WTC11 (cell line): ENCODE data around the gene BMPR2. TPM values are rescaled to one million over a fixed set of nuclear protein-coding genes. Genes with fewer than 3 reads are reported as not detected.
A peak's percentile ranks its signal among the peaks of the same experiment; 100 is the strongest.

Source experiments
- ATAC-seq: fragments of 200-7000 bp; cut with Tn5 transposase; 2 replicates; pipeline ENCODE4 v1.10.0; 2021; ENCODE audit warnings: mild to moderate bottlenecking, moderate library complexity
- CTCF ChIA-PET: fragments of 300-600 bp; sonication (Branson Sonifier 250); formaldehyde crosslinking; loops from one replicate; lab custom pipeline; 2021; ENCODE audit warnings: antibody characterized with exemption; lab: Charles Lee
- POLR2A ChIA-PET: fragments of 350-600 bp; sonication (Branson Sonifier 250); formaldehyde crosslinking; loops from one replicate; lab custom pipeline; 2021; ENCODE audit warnings: antibody characterized with exemption; lab: Charles Lee
- DNase-seq: peaks from one replicate; pipeline ENCODE4 v3.0.0; 2021; ENCODE audit warnings: low spot score
- H3K27ac Mint-ChIP-seq: 2 replicates; pipeline ENCODE4 v1.8.0; 2021; ENCODE audit warnings: mixed read lengths
- H3K27me3 Mint-ChIP-seq: 2 replicates; pipeline ENCODE4 v1.8.0; 2021; ENCODE audit warnings: low read depth, mild to moderate bottlenecking, moderate library complexity, mixed read lengths
- H3K36me3 Mint-ChIP-seq: 2 replicates; pipeline ENCODE4 v1.8.0; 2021; ENCODE audit warnings: mixed read lengths
- H3K4me1 Mint-ChIP-seq: 2 replicates; pipeline ENCODE4 v1.8.0; 2022; ENCODE audit warnings: mixed read lengths
- H3K4me3 Mint-ChIP-seq: 2 replicates; pipeline ENCODE4 v1.8.0; 2021; ENCODE audit warnings: mild to moderate bottlenecking, moderate library complexity, mixed read lengths
- H3K9me3 Mint-ChIP-seq: 2 replicates; pipeline ENCODE4 v1.8.0; 2021; ENCODE audit warnings: mixed read lengths
- CBFB ChIP-seq: sonication (generic); formaldehyde crosslinking; IDR thresholded peaks from 2 replicates; pipeline ENCODE4 v1.8.1; 2022; ENCODE audit warnings: mild to moderate bottlenecking, low read depth, missing genetic modification reagents
- EMX1 ChIP-seq: fragments of 250-450 bp; sonication (Bioruptor Pico); IDR thresholded peaks from 2 replicates; pipeline ENCODE4 v1.8.0; 2021; ENCODE audit warnings: mild to moderate bottlenecking
- ETV6 ChIP-seq: sonication (generic); formaldehyde crosslinking; IDR thresholded peaks from 2 replicates; pipeline ENCODE4 v1.8.1; 2022; ENCODE audit warnings: mild to moderate bottlenecking, missing genetic modification reagents
- OVOL2 ChIP-seq: fragments of 250-450 bp; sonication (Bioruptor Pico); IDR thresholded peaks from 2 replicates; pipeline ENCODE4 v1.9.0; 2021; ENCODE audit warnings: mild to moderate bottlenecking, borderline replicate concordance
- RELA ChIP-seq: sonication (generic); formaldehyde crosslinking; IDR thresholded peaks from 2 replicates; pipeline ENCODE4 v1.8.1; 2022; ENCODE audit warnings: missing genetic modification reagents, mild to moderate bottlenecking, borderline replicate concordance
- ZNF219 ChIP-seq: sonication (generic); formaldehyde crosslinking; IDR thresholded peaks from 2 replicates; pipeline ENCODE4 v1.8.0; 2023; ENCODE audit warnings: missing genetic modification reagents, mild to moderate bottlenecking, borderline replicate concordance
- ZNF232 ChIP-seq: sonication (generic); formaldehyde crosslinking; IDR thresholded peaks from 2 replicates; pipeline ENCODE4 v1.8.0; 2022; ENCODE audit warnings: mild to moderate bottlenecking, missing genetic modification reagents
- total RNA-seq: library from RNA; stranded (reverse); gene quantifications from 3 replicates; pipeline ENCODE4 v1.2.3, GENCODE V29; 2021
- TF ChIP-seq, protein P1 (sequence below): sonication (generic); formaldehyde crosslinking; IDR thresholded peaks from 2 replicates; pipeline ENCODE4 v1.8.1; 2022; ENCODE audit warnings: low read depth, mild to moderate bottlenecking, moderate library complexity, missing genetic modification reagents, borderline replicate concordance
- TF ChIP-seq, protein P2 (sequence below): sonication (generic); formaldehyde crosslinking; IDR thresholded peaks from 2 replicates; pipeline ENCODE4 v1.8.1; 2023; ENCODE audit warnings: mild to moderate bottlenecking, missing genetic modification reagents, moderate library complexity
- TF ChIP-seq, protein P3 (sequence below): sonication (generic); formaldehyde crosslinking; IDR thresholded peaks from 2 replicates; pipeline ENCODE4 v1.8.0; 2023; ENCODE audit warnings: missing genetic modification reagents, mild to moderate bottlenecking, borderline replicate concordance
- TF ChIP-seq, protein P4 (sequence below): fragments of 250-450 bp; sonication (Bioruptor Pico); IDR thresholded peaks from 2 replicates; pipeline ENCODE4 v1.9.0; 2021; ENCODE audit warnings: mild to moderate bottlenecking, borderline replicate concordance
- TF ChIP-seq, protein P5 (sequence below): fragments of 250-450 bp; sonication (Bioruptor Pico); IDR thresholded peaks from 2 replicates; pipeline ENCODE4 v2.1.2; 2022; ENCODE audit warnings: mild to moderate bottlenecking, moderate library complexity
- TF ChIP-seq, protein P6 (sequence below): sonication (generic); formaldehyde crosslinking; IDR thresholded peaks from 2 replicates; pipeline ENCODE4 v1.8.0; 2022; ENCODE audit warnings: mild to moderate bottlenecking, missing genetic modification reagents

The BMPR2 gene
- total RNA-seq, 1 experiment from 2014 or later: 22.1 TPM

DNA sequence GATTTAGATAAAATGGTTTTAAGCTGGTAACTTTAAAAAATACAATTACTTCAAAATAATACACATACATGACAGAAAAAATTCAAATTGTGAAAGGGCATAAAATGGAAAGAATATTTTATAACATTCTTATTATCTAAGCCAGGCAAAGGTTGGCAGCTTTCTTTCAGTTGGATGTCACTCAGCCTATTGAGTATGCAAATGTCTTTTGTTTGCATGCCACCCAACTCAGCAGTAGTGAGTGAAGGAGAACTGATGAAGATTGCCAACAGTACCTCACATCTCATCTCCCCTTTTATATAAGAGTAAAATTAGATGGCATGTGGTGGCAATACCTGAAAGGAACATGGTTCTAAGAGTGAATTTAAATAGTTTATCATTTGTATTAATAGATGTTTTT is 24.8 kb downstream of the BMPR2 start (continued):
- TF ChIP-seq, protein P1, sequence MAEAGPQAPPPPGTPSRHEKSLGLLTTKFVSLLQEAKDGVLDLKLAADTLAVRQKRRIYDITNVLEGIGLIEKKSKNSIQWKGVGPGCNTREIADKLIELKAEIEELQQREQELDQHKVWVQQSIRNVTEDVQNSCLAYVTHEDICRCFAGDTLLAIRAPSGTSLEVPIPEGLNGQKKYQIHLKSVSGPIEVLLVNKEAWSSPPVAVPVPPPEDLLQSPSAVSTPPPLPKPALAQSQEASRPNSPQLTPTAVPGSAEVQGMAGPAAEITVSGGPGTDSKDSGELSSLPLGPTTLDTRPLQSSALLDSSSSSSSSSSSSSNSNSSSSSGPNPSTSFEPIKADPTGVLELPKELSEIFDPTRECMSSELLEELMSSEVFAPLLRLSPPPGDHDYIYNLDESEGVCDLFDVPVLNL (CRISPR knock-in tag): no peak
- TF ChIP-seq, protein P2, sequence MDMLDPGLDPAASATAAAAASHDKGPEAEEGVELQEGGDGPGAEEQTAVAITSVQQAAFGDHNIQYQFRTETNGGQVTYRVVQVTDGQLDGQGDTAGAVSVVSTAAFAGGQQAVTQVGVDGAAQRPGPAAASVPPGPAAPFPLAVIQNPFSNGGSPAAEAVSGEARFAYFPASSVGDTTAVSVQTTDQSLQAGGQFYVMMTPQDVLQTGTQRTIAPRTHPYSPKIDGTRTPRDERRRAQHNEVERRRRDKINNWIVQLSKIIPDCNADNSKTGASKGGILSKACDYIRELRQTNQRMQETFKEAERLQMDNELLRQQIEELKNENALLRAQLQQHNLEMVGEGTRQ (CRISPR knock-in tag): no peak
- TF ChIP-seq CBFB (CRISPR knock-in tag): no peak
- TF ChIP-seq, all 79 proteins: peak for 0

DNA sequence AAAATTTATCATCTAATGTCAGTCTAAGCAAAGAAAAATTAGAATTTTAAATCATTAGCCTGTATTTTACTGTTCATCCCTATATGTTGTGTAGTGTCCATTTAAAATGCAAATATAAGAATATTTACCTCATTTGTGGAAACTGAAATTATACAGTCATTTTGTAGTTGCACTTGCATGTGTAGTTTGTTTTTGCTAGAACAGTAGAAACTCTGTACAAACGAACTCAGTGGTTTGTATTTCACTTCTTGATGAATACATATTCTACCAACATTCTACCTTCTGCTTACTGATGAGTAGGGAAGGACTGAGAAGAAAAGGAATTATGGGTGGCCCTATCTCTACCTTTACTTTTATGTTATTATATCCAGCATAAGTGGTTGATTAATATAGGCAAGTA is 29.7 kb downstream of the BMPR2 start:
- peaks cover 15% of the 10 kb centered on the region for H3K4me1 Mint-ChIP-seq
- no peak for TF ChIP-seq ZNF232 (CRISPR knock-in tag)
- TF ChIP-seq, all 79 proteins: peak for 0
- POLR2A ChIA-PET: no interaction called here

DNA sequence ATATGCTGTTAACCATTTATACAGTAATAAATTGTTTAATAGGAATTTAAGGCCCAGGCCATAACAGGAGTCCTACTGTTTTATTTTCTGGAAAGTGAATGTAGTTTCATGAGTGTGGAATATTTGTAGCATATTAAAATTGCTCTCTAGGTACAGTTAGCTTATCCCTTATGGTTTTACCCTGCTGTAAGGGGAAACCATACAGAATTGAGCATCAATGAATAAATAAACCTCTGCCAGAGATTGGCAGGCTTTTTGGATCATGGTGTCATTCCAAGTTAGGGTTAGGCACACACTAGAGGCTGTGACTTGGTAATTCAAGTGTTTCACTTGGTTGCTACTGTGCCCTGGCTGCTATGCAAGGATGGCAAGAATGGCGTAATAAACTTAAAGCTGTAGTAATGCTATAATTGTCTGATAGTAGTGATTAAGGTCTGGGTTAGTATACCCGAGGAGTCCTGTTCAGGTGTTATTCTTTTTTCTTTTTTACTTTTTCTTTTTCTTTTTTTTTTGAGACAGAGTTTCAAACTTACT is 30.4 kb downstream of the BMPR2 start:
- Mint-ChIP-seq H3K4me1 (peaks cover 15% of the 10 kb centered on the region), H3K4me3 (no peak overlapping the region), H3K27me3 (no peaks in the 10 kb centered on the region), H3K9me3 (no peaks in the 10 kb centered on the region), H3K36me3 (peaks cover 3% of the 10 kb centered on the region; the same call in 1 of the 2 replicates), H3K27ac (no peak overlapping the region)
- POLR2A ChIA-PET: no interaction called here
- DNase-seq (no peak), ATAC-seq (no peak)
- CTCF ChIA-PET: no interaction called here
- TF ChIP-seq, protein P3, sequence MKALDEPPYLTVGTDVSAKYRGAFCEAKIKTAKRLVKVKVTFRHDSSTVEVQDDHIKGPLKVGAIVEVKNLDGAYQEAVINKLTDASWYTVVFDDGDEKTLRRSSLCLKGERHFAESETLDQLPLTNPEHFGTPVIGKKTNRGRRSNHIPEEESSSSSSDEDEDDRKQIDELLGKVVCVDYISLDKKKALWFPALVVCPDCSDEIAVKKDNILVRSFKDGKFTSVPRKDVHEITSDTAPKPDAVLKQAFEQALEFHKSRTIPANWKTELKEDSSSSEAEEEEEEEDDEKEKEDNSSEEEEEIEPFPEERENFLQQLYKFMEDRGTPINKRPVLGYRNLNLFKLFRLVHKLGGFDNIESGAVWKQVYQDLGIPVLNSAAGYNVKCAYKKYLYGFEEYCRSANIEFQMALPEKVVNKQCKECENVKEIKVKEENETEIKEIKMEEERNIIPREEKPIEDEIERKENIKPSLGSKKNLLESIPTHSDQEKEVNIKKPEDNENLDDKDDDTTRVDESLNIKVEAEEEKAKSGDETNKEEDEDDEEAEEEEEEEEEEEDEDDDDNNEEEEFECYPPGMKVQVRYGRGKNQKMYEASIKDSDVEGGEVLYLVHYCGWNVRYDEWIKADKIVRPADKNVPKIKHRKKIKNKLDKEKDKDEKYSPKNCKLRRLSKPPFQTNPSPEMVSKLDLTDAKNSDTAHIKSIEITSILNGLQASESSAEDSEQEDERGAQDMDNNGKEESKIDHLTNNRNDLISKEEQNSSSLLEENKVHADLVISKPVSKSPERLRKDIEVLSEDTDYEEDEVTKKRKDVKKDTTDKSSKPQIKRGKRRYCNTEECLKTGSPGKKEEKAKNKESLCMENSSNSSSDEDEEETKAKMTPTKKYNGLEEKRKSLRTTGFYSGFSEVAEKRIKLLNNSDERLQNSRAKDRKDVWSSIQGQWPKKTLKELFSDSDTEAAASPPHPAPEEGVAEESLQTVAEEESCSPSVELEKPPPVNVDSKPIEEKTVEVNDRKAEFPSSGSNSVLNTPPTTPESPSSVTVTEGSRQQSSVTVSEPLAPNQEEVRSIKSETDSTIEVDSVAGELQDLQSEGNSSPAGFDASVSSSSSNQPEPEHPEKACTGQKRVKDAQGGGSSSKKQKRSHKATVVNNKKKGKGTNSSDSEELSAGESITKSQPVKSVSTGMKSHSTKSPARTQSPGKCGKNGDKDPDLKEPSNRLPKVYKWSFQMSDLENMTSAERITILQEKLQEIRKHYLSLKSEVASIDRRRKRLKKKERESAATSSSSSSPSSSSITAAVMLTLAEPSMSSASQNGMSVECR (CRISPR knock-in tag): no peak
- TF ChIP-seq ZNF219 (CRISPR knock-in tag): no peak

More for the DNA sequence above, 29.7 kb downstream of the BMPR2 start:
- no peak for ATAC-seq
- Mint-ChIP-seq H3K27ac (no peak overlapping the region), H3K36me3 (peaks cover 2% of the 10 kb centered on the region; the same call in 1 of the 2 replicates), H3K9me3 (no peaks in the 10 kb centered on the region), H3K4me3 (no peak overlapping the region), H3K27me3 (no peaks in the 10 kb centered on the region)
- DNase-seq: no peak
- CTCF ChIA-PET: no interaction called here

DNA sequence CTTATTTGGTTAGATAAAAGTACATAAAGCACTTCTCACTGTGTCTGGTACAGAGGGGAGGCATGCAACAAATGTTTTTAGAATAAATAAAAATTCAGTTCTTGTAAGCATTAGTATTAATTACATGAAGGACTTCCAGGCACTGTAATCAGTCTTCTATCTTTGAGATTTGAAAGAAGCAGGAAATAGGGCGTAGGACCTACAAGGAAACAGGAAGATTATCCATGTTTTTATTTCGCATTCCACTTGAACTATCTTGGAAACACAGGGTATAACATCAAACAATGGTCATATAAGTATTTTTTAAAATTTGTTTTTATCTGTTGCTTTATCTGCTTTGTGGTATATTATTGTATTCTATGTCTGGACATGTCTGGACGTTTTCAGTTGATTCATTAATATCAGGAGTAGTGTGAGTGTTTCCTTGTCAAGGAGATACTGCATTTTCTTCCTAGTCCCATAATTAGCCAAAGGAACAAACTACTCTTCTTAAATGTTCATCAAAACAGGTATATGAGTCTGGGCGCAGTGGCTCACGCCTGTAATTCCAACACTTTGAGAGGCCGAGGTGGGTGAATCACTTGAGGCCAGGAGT is 32.5 kb downstream of the BMPR2 start:
- H3K27me3 Mint-ChIP-seq: no peaks in the 10 kb centered on the region
- POLR2A ChIA-PET: no interaction called here

DNA sequence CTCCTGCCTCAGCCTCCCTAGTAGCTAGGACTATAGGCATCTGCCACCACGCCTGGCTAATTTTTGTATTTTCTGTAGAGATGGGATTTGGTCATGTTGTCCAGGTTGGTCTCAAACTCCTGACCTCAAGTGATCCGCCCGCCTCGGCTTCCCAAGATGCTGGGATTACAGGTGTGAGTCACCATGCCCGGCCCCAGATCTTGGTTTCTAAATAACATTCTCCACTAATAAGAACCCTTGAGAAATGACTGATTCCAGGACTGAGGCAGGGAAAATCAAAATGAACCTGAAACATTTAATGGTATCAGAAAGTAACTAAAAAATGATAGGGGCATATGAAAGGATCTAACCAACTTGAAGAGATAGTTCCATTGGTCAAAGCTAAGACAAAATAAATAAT is 34.0 kb downstream of the BMPR2 start:
- H3K9me3 Mint-ChIP-seq: no peaks in the 10 kb centered on the region
- CTCF ChIA-PET: no interaction called here
- ATAC-seq: no peak
- H3K4me1 Mint-ChIP-seq: peaks cover 11% of the 10 kb centered on the region
- POLR2A ChIA-PET: no interaction called here
- no peak for DNase-seq
- no peaks in the 10 kb centered on the region for H3K27me3 Mint-ChIP-seq
- no peak overlapping the region for H3K4me3 Mint-ChIP-seq
- H3K27ac Mint-ChIP-seq: peak overlapping the region; percentile 28; the same call in 1 of the 2 replicates
- H3K36me3 Mint-ChIP-seq: peaks cover 8% of the 10 kb centered on the region; the same call in 1 of the 2 replicates
- TF ChIP-seq EMX1 (CRISPR knock-in tag) (no peak), OVOL2 (CRISPR knock-in tag) (no peak), RELA (CRISPR knock-in tag) (no peak), ETV6 (CRISPR knock-in tag) (no peak)
- TF ChIP-seq, protein P4, sequence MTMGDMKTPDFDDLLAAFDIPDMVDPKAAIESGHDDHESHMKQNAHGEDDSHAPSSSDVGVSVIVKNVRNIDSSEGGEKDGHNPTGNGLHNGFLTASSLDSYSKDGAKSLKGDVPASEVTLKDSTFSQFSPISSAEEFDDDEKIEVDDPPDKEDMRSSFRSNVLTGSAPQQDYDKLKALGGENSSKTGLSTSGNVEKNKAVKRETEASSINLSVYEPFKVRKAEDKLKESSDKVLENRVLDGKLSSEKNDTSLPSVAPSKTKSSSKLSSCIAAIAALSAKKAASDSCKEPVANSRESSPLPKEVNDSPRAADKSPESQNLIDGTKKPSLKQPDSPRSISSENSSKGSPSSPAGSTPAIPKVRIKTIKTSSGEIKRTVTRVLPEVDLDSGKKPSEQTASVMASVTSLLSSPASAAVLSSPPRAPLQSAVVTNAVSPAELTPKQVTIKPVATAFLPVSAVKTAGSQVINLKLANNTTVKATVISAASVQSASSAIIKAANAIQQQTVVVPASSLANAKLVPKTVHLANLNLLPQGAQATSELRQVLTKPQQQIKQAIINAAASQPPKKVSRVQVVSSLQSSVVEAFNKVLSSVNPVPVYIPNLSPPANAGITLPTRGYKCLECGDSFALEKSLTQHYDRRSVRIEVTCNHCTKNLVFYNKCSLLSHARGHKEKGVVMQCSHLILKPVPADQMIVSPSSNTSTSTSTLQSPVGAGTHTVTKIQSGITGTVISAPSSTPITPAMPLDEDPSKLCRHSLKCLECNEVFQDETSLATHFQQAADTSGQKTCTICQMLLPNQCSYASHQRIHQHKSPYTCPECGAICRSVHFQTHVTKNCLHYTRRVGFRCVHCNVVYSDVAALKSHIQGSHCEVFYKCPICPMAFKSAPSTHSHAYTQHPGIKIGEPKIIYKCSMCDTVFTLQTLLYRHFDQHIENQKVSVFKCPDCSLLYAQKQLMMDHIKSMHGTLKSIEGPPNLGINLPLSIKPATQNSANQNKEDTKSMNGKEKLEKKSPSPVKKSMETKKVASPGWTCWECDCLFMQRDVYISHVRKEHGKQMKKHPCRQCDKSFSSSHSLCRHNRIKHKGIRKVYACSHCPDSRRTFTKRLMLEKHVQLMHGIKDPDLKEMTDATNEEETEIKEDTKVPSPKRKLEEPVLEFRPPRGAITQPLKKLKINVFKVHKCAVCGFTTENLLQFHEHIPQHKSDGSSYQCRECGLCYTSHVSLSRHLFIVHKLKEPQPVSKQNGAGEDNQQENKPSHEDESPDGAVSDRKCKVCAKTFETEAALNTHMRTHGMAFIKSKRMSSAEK (CRISPR knock-in tag): no peak
- TF ChIP-seq, protein P5, sequence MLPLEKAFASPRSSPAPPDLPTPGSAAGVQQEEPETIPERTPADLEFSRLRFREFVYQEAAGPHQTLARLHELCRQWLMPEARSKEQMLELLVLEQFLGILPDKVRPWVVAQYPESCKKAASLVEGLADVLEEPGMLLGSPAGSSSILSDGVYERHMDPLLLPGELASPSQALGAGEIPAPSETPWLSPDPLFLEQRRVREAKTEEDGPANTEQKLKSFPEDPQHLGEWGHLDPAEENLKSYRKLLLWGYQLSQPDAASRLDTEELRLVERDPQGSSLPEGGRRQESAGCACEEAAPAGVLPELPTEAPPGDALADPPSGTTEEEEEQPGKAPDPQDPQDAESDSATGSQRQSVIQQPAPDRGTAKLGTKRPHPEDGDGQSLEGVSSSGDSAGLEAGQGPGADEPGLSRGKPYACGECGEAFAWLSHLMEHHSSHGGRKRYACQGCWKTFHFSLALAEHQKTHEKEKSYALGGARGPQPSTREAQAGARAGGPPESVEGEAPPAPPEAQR: no peak

More for the DNA sequence above, 32.5 kb downstream of the BMPR2 start:
- no peak for DNase-seq
- H3K27ac Mint-ChIP-seq: peak overlapping the region; percentile 52; the same call in 1 of the 2 replicates
- TF ChIP-seq, protein P6, sequence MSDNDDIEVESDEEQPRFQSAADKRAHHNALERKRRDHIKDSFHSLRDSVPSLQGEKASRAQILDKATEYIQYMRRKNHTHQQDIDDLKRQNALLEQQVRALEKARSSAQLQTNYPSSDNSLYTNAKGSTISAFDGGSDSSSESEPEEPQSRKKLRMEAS (CRISPR knock-in tag): no peak
- TF ChIP-seq, all 79 proteins: peak for 0
- ATAC-seq: no peak
- peaks cover 13% of the 10 kb centered on the region for H3K4me1 Mint-ChIP-seq
- H3K4me3 Mint-ChIP-seq: no peak overlapping the region
- peaks cover 8% of the 10 kb centered on the region; the same call in 1 of the 2 replicates for H3K36me3 Mint-ChIP-seq
- CTCF ChIA-PET: no interaction called here
- H3K9me3 Mint-ChIP-seq: no peaks in the 10 kb centered on the region
